Left ventricle myocardium inferior (tissue), 1 donor: ENCODE data around the gene SAFB. TPM values are rescaled to one million over a fixed set of nuclear protein-coding genes. Genes with fewer than 3 reads are reported as not detected.

Experiments
- DNase-seq: peaks from one replicate; pipeline ENCODE4 v3.0.0-alpha.2; 2020
- H3K27ac ChIP-seq: fragments of 200-600 bp; replicated peaks from 2 replicates; pipeline ENCODE4 v1.8.0; 2021
- H3K27me3 ChIP-seq: fragments of 200-600 bp; 2 replicates; pipeline ENCODE4 v1.8.0; 2021; ENCODE audit warnings: low read depth
- H3K36me3 ChIP-seq: fragments of 200-600 bp; 2 replicates; pipeline ENCODE4 v1.8.0; 2021
- H3K4me1 ChIP-seq: fragments of 200-600 bp; 2 replicates; pipeline ENCODE4 v1.8.0; 2021
- H3K4me3 ChIP-seq: fragments of 200-600 bp; 2 replicates; pipeline ENCODE4 v1.8.0; 2021; ENCODE audit warnings: mild to moderate bottlenecking, moderate library complexity
- H3K9me3 ChIP-seq: fragments of 200-600 bp; replicated peaks from 2 replicates; pipeline ENCODE4 v1.8.0; 2021
- CTCF ChIP-seq: fragments of 200-600 bp; IDR thresholded peaks from 2 replicates; pipeline ENCODE4 v1.8.0; 2021; ENCODE audit warnings: antibody characterized with exemption, mild to moderate bottlenecking, borderline replicate concordance
- intact Hi-C: fragments of 100-400 bp; cut with micrococcal nuclease; formaldehyde crosslinking; loops from one replicate; pipeline ENCODE4 v1.11.0; 2022
- total RNA-seq: library from RNA; stranded (reverse); fragmentation: NEBNext Ultra II Directional; extraction: Animal tissue kit (Norgen Biotek cat#: 25700); gene quantifications from one replicate; pipeline ENCODE4 v1.2.1, GENCODE V29; 2021
- donor health status: DM: no; HTN: yes; CAD: no; lungs with severe emphysema.

Gene SAFB
- total RNA-seq, 1 donor from 2014 or later, result 54.6 TPM

- intact Hi-C loops, result no loop called here
- no peak overlapping the region for H3K4me3 ChIP-seq
- no peaks in the 10 kb centered on the region for H3K27me3 ChIP-seq
- H3K36me3 ChIP-seq, result peaks cover 100% of the 10 kb centered on the region
- no peak for TF ChIP-seq CTCF
- no peaks in the 10 kb centered on the region for H3K4me1 ChIP-seq
- no peak overlapping the region for H3K27ac ChIP-seq
- H3K9me3 ChIP-seq, result no peaks in the 10 kb centered on the region
- DNase-seq, result no peak
Observed at GRCh38 chr19:5661483-5661882, 38.6 kb downstream of the SAFB start.

- no peak overlapping the region for H3K4me3 ChIP-seq
- no peak for DNase-seq
- no peak overlapping the region for H3K27ac ChIP-seq
- H3K4me1 ChIP-seq, result no peaks in the 10 kb centered on the region
- TF ChIP-seq CTCF, result no peak
- intact Hi-C loops, result no loop called here
- peaks cover 100% of the 10 kb centered on the region for H3K36me3 ChIP-seq
- no peaks in the 10 kb centered on the region for H3K9me3 ChIP-seq
- no peaks in the 10 kb centered on the region for H3K27me3 ChIP-seq
Observed at GRCh38 chr19:5663904-5664303, 41.0 kb downstream of the SAFB start.

- no peaks in the 10 kb centered on the region for H3K9me3 ChIP-seq
- no peak for TF ChIP-seq CTCF
- no peaks in the 10 kb centered on the region for H3K27me3 ChIP-seq
- DNase-seq, result no peak
- H3K36me3 ChIP-seq, result peaks cover 100% of the 10 kb centered on the region
- no peak overlapping the region for H3K4me3 ChIP-seq
- H3K27ac ChIP-seq, result no peak overlapping the region
- no peaks in the 10 kb centered on the region for H3K4me1 ChIP-seq
- intact Hi-C loops, result no loop called here
Observed at GRCh38 chr19:5664515-5664914, 41.6 kb downstream of the SAFB start.

- H3K4me1 ChIP-seq, result no peaks in the 10 kb centered on the region
Observed at GRCh38 chr19:5665781-5666513, 43.1 kb downstream of the SAFB start.

GRCh38 chr19:5666921-5667610, 44.2 kb downstream of the SAFB start:
- H3K27ac ChIP-seq, result no peak overlapping the region
- intact Hi-C loops, result no loop called here
- no peaks in the 10 kb centered on the region for H3K9me3 ChIP-seq
- H3K36me3 ChIP-seq, result peaks cover 81% of the 10 kb centered on the region
- no peak overlapping the region for H3K4me3 ChIP-seq
- no peaks in the 10 kb centered on the region for H3K4me1 ChIP-seq
- no peaks in the 10 kb centered on the region for H3K27me3 ChIP-seq
- TF ChIP-seq CTCF, result no peak
- DNase-seq, result no peak

More at GRCh38 chr19:5665781-5666513, 43.1 kb downstream of the SAFB start:
- no peak for TF ChIP-seq CTCF
- Histone ChIP-seq H3K27me3 (no peaks in the 10 kb centered on the region), H3K27ac (no peak overlapping the region), H3K36me3 (peaks cover 92% of the 10 kb centered on the region), H3K9me3 (no peaks in the 10 kb centered on the region), H3K4me3 (no peak overlapping the region)
- intact Hi-C loops, result no loop called here
- DNase-seq, result no peak
